DMS153 (cell line): ENCODE results near the gene TMEM259.
"Not testable (repeated sequence)": the region's sequence is repeated elsewhere in the genome, so short reads cannot be mapped to it uniquely, and the experiment has no call there.

ENCODE experiments used
- DNase-seq: peaks from one replicate; lab custom pipeline; 2025; lab: John Stamatoyannopoulos, UW

TMEM259 gene

DNA sequence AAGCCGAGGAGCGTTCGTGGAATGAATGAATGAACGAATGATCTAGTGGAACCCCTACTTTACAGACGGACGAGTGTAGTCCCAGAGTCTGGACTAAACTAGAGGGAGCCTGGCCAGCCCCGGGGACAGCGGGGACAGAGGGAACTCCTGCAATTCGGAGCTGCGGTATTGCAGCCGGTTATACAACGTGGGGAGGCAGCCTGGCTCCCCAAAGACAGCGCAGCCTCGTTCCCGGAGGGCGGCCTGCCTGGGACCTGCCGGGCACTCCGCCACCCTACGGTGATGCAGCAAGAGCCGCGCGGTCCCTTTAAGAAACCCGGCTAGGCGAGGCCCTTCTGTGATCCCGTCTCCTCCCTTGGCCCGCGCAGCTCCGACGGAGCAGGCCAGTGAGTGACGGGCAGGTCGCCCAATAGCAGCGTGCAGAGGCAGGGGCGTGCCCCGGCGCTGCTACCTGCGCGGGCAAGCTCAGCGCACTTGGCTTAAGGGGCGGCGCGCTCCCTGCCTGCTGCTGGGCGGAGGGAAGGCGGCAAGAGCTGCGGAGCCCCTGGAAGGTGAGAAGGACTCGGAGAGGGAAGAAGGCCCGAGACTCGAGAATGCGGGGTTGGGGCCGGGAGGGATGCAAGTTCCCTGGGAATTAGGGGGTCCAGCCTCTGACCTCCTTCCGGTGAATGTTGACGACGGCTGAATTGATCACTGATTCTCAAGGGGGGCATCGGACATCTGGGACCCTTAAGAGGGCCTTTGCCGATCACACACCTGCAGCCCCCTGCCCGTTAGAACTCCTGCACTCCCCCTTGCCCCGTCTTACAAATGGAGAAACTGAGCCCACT lies 18.9 kb upstream of the TMEM259 start, which contains the start of gene ABCA7:
Gene ABCA7 (plus strand): TSS at position 462 of the 830 bp plus-strand sequence. CDS start 1,255 bp downstream, outside the sequence.
- DNase-seq = peak; percentile 91

DNA sequence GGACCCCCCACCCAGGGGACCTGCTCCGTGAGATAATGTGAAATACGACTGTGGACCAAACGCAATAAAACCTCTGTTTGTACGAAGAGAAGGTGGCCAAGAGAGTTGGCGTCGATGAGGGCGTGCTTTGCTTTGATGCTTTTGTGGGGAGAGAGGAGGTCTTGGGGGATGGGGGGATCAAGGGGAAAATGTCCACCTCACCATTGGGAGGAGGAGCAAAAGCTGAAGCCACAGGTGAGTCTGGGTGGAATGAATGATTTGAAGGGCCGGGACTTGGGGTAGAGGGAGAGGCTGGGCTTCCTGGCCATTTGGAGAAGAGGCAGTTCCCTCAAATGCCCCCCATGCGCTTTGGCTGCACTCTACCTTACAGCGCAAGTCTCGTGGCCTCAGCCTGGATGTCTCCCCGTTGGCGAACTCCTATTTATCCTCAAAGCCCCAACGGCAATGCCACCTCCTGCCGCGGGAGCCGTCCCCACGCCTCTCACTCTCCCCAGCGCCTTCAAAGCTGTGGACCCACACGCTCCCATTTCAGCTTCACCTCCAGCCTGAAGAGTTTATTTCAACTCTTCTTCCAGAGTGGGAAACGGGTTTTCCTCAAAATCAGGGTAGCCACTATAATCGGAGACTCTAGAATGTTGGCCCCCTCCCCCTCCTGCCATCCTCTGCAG lies 18.2 kb upstream of the TMEM259 start:
- DNase-seq = no peak

DNA sequence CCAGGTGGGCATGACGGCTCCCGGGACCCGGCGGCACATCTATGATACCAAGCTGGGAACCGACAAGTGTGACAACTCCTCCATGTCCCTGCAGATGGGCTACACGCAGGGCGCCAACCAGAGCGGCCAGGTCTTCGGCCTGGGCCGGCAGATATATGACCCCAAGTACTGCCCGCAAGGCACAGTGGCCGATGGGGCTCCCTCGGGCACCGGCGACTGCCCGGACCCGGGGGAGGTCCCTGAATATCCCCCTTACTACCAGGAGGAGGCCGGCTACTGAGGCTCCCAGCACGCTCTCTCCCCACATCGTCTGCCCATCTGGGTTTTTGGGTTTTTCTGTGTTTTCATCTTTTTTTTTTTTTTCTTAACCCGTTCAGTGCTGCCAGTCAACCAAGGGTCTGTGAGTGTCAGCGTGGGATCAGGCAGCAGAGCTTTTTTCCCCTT lies 16.7 kb upstream of the TMEM259 start:
- no peak for DNase-seq

DNA sequence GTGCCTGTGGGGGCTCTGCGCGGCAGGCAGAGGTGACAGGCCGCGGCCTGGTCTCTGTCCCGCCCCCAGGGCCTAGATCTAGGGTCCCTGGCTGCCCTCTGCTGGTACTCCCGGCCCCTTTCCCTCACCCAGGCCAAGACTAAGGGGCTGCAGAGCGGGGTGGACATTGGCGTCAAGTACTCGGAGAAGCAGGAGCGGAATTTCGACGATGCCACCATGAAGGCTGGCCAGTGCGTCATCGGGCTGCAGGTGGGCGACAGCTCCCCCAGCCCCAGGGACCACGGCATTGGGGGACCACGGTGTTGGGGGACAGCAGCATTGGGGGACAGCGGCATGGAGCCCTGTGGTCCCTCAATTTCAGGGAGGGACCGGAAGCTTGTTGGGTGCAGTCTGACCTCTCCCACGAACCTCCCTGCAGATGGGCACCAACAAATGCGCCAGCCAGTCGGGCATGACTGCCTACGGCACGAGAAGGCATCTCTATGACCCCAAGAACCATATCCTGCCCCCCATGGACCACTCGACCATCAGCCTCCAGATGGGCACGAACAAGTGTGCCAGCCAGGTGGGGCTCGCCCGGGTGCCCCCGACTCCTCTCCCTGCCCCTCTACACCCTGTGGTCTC lies 15.2 kb upstream of the TMEM259 start:
- DNase-seq = no peak

DNA sequence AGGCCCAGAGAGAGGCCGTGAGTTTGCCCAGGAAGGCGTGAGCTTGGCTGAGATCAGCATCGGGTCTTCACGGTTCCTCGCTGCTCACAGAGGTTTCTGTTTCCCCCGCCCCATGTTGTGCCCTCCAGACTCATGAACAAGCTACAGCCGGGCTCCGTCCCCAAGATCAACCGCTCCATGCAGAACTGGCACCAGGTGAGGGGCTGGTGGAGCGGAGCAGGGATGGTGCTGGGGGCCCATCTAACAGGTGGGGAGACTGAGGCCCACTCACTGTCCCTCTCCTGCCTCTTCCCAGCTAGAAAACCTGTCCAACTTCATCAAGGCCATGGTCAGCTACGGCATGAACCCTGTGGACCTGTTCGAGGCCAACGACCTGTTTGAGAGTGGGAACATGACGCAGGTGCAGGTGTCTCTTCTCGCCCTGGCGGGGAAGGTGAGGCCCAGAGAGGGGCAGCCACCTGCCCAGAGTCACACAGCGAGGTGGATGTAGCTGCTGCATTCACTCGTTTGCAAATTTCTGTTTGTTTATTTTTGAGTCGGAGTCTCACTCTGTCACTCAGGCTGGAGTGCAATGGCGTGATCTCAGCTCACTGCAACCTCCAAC lies 11.4 kb upstream of the TMEM259 start:
- no peak for DNase-seq

DNA sequence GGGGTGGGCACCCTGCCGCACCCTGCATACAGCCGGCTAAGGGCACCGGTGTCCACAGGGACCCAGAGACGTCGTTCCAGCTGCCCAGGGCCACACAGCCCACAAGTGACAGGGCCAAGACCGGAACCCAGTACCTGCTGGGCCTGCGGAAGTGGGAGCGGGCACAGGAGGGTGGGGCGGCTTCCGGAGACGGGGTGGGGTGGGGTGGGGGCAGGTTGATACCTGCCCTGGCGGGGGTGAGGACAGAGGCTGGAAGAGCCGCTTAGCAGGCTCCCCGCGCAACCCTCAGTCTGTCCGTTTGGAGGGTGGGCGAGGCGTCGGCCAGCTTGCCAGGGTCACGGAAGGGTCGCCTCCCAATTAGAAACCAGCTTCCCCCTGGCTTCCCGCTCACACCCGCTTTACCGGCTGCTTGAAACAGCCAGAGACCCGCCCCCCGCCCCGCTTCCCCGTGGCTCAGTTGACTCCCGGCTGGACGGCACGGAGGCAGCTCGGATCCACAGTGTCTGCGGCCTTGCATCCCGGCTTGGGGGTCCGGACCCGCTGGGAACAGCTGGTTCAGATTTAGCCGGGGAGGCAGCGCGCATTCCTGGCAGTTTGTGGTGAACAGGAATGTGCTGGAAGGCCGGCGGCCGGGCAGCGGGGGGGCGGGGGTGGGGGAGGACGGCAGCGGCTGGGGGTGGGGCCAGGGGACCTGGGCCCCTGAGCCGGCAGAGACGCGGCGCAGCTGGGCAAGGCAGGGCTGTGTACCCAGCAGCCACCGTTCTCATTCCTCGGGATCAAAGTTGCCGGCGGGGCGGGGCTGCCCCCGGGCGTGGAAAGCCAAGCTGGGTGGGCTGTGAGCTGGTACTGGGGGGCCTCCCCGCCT lies 7.4 kb upstream of the TMEM259 start:
- peak; percentile 0 for DNase-seq

DNA sequence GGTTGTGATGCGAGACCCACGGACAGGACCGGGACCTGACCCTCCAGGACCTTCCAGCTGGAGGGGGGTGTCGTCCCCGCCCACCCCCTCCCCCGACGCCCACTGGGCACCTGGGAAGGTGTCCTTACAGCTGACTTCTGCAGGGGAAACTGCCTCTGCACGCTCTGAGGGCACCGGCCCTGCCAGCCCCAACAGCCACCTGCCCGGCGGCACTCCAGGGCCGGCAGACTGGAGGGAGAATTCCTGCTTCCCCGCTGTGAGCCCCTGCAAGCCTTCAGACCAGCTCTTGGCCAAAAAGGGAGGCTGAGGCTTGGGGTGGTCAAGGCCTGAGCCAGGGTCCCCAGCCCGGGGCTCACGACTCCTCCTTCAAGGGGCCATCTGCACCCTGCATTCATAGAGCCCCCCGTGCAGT lies 6.7 kb upstream of the TMEM259 start:
- DNase-seq = no peak

DNA sequence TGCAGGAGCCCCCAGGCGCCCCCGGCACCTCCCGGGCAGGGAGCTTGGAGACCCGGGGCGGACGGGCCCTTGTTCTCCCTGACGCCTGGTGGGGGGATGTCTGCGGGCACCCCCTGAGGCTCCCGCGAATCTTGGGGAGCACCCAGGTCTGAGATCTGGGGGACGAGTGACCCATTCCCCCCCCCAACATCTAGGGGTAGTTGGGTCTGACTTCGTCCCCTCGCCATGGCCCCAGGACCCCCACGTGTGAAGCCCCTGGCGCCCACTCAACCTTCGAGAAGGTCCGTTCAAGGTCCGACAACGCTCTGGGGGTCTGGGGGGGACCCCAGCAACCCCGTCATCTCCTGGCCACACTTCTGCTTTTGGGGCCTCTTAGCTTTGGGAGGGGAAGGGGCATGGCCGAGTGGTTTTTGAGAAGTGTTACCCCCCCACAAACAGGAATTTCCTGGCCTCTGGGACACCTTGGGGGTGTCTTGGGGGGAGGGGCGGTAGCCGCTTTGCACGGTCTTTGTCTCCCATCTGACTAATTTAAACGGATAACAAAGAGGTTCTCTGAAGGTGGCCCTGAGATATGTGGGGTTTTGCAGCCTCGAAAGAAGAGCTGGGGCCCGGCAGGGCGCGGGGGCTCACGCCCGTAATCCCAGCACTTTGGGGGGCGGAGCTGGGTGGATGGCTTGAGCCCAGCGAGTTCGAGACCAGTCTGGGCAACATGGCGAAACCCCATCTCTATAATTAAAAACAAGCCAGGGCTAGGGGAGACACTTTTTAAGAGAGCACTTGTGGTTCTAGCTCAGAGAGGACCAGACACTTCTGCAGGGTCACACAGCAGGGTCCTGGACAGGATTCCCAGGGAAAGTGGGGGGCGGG lies 6.1 kb upstream of the TMEM259 start:
- no peak for DNase-seq

DNA sequence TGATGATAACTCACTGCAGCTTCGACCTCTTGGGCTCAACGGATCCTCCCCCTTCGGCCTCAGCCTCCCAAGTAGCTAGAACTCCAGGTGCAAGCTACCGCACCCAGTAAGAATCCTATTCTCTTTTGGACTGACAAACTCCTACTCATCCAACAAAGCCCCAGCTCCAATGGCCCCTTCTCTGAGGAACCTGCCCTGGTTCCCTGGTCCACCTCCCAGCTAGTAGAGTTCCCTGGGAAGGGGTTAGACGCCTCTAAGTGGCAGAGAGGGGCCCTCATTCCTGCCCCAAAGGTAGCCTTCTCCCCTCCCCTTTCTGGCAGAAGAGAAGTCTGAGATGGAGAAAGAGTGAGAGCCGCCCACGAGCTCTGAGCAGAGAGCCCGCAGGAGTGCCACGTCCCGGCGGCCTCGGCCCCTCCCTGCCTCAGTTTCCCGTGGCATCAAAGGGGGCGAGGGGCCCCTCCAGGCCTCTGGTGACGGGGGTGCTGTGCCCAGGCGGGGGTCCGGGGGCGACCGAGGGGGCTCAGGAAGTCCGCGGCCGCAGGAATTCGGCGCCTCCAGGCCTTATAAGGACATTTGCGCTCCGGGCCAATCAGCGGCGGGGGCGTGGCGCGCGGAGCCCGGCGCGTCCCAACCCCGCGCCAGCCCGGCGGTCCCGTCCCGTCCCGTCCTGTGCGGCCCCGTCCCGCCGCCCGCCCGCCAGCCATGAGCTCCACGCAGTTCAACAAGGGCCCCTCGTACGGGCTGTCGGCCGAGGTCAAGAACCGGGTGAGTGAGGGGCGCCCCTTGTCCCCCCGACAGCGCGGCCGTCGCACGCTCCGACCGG lies 5.2 kb upstream of the TMEM259 start, which contains the start of gene CNN2:
Gene CNN2 (plus strand): TSS at position 649 of the 823 bp plus-strand sequence. CDS start 54 bp downstream, at position 703.
- DNase-seq = no peak

DNA sequence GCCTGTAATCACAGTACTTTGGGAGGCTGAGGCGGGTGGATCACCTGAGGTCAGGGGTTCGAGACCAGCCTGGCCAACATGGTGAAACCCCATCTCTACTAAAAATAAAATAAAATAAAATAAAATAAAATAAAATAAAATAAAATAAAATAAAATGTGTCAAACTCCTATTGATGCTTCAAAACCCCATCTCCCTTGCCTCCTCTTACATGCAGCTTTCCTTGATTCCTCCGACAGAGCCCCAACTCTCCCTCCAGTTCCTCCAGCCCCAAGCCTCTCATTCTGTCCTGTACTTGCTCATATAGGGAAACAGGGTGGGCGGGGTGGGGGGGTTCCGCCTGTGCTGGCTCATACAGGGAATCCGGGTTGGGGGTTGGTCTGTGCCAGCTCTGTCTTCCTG lies 4.2 kb upstream of the TMEM259 start:
- DNase-seq = not testable (repeated sequence)

DNA sequence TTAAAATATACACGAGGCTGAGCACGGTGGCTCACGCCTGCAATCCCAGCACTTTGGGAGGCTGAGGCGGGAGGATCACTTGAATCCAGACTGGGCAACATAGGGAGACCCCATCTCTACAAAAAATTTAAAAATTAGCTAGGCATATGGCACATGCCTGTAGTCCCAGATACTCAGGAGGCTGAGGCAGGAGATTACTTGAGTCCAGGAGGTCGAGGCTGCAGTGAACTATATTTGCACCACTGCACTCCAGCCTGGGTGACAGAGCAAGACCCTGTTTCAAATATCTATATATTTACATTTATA lies 2.9 kb upstream of the TMEM259 start:
- DNase-seq = not testable (repeated sequence)

DNA sequence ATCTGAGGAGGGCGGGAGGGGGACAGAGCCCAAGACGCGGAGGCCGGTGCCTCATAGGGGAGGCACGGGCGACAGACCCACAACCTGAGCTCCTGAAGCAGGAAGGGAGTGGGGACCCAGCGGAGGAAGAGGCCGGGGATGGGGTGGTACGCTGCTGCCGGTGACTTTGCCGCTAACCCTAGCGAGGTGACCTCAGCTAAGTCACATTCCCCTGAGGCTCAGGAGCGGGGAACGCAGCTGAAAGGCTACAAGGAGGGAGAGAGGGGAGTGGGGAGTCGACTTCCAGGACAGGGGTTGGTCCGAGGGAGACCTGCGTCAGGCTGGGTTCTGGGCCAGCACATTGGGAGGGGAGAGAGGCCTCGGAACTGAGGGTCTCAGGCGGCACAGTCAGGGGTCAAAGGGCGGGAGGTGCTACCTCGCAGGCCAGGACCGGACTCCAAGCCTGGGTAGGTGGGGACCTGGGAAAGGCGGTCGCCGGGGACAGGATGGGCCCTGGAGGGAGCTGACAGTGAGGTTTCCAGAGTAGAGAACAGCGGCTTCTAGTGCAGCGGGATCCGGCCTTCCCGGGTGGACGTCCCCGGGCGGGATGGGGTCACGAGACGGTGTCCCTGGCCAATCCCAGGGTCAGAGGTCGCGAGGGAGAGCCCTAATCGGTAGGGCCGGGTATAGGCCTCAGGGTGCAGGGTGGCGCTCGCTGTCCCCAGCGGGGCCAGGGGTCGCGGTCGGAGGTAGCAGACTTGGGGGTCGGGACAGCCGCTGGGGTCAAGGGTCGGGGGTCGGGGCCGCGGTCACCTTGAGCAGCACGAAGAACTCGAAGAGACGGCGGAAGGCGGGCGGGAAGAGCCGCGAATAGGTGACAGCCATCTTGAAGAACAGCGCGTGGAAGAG lies 699 bp downstream of the TMEM259 start:
- no peak for DNase-seq

DNA sequence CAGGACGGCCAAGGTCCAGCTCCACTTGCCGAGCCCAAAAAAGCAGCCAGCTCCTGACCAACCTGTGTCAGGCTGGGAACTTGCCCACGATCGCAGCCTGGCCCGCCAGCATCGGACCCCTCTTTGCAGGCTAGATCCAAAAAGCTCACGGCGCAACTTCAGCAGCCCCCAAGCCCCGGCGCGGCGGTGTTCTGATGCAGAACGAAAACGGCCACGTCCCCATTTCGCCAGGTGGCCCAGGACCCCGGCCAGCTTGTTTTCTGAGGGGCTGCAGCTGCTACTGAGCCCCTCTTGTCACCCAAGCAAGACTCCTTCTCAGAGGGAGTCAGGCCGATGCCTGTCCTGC lies 1.3 kb downstream of the TMEM259 start:
- no peak for DNase-seq

DNA sequence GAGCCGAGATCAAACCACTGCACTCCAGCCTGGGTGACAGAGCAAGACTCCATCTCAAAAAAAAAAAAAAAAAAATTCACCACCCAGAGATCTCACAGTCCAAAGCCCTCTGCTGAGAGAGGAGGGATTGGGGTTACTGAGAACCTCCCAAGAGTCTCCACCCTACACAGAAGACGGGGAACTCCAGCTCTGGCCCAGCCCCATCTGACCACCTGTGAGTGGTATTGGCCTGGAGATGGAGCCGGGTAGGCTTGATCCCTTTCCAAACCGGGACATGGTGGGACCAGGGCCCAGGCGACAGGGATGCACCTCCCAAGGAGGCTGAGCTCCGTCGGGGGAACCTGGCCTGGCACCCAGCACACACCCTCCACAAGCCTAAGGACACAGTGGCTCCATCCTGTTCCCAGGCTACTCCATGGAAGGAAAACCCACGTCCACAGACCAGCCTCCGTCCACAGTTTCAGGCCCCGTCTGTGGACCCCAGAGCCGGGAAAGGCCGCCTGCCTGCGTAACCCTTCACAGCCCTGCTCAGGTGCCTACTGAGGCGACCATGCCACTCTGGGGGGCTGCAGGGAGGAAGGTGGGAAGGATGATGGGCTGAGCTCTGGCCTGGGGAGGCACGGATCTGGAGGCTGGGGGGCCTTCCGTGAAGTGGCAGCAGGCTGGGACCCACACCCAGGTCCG lies 1.8 kb downstream of the TMEM259 start:
- DNase-seq = no peak

DNA sequence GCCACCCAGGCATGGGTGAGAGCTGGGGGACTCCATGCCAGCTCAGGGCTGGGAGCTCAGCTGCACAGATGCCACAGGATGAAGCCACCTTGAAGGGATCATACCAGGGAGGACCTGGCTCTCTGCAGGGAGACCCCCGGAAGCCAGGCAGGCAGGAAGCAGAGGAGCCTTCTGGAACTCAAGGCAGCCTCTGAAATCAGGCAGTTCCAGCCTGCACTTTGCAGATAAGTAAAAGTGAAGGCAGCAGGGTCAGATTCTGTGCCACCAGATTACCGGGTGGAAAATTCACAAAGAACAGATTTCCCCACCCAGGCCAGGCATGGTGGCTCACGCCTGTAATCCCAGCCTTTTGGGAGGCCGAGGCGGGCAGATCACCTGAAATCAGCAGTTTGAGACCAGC lies 2.5 kb downstream of the TMEM259 start:
- no peak for DNase-seq

DNA sequence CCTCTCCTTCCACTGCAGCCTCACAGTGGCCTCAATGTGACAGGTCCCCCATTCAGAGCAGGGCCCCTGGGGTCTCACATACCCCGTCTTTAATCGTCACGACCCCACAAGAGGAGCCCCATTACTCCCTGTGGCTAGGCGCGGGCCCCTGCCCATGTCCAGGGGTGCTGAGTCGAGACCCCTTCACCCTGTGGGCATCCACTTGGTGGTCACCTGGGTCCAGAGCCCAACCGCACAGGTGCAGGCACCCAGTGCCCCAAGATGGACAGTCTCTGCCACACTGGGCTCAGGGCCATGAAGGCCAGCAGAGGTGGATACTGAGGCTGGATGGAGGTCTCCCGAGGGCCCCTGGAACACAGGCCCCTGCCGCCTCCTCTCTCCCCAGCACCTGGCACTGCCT lies 3.0 kb downstream of the TMEM259 start:
- DNase-seq = no peak

DNA sequence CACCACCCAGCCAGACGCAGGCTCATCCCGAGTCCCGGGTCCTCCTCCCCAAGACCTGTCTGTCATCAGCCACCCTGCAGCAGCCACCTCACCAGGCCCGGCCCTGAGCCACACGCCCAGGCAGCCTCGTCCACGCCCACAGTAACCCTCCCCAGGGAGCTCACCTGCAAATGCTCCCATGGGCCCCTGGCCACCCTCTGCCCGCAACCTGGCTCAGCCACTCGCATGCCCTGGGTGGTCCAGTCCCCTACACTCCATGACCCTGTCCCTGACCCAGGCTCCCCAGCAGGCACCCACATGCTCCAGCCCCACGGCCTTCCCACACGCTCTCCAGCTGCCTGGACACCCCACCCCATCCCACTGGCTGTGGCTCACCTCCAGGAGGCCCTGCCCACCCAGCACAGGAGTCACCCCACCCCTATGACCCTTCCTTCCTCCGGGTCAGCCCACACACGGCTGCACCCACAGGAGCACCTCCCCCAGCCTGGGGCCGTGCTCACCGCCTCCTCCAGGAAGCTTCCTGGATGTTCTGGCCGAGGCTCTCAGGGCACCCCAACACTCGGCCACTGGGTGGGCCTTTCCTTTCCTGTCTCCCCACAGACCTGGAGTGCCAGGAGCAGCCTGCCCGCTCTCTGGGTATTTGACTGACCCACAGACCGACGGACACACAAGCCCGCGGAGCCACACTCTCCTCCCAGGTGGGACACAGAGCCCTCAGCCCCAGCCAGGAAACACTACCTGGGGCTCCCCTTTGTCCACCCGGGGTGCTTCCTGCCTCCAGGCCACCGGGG lies 3.6 kb downstream of the TMEM259 start:
- no peak for DNase-seq
